NK-92 (cell line): ENCODE data around the gene TBCD.

Experiments used
- DNase-seq: peaks from one replicate; lab custom pipeline; 2025; ENCODE audit not compliant: unreplicated experiment; lab: John Stamatoyannopoulos, UW

Gene TBCD

GRCh38 chr17:82882715-82883418, 131.0 kb downstream of the TBCD start:
- DNase-seq: no peak

- DNase-seq: no peak
Measured at GRCh38 chr17:82883419-82884031, 131.7 kb downstream of the TBCD start.

- DNase-seq: no peak
Measured at GRCh38 chr17:82884341-82884969, 132.6 kb downstream of the TBCD start.

- DNase-seq: no peak
Measured at GRCh38 chr17:82884970-82885353, 133.1 kb downstream of the TBCD start.

- DNase-seq: no peak
Measured at GRCh38 chr17:82887255-82888164, 135.6 kb downstream of the TBCD start.

GRCh38 chr17:82888583-82889495, 137.0 kb downstream of the TBCD start:
- no peak for DNase-seq

GRCh38 chr17:82889496-82890338, 137.9 kb downstream of the TBCD start:
- no peak for DNase-seq

- no peak for DNase-seq
Measured at GRCh38 chr17:82890339-82890730, 138.5 kb downstream of the TBCD start.

- no peak for DNase-seq
Measured at GRCh38 chr17:82890926-82891678, 139.2 kb downstream of the TBCD start.

GRCh38 chr17:82891911-82892310, 140.0 kb downstream of the TBCD start:
- no peak for DNase-seq

- DNase-seq: no peak
Measured at GRCh38 chr17:82892899-82893565, 141.2 kb downstream of the TBCD start.

- no peak for DNase-seq
Measured at GRCh38 chr17:82893779-82894178, 141.9 kb downstream of the TBCD start.

GRCh38 chr17:82894389-82894788, 142.5 kb downstream of the TBCD start:
- no peak for DNase-seq

GRCh38 chr17:82895087-82895486, 143.2 kb downstream of the TBCD start:
- DNase-seq: no peak

- no peak for DNase-seq
Measured at GRCh38 chr17:82896071-82897000, 144.5 kb downstream of the TBCD start.

GRCh38 chr17:82897514-82898249, 145.8 kb downstream of the TBCD start:
- no peak for DNase-seq
